Muscle of back (tissue), 11 donors: ENCODE results near the gene CCK. TPM values are rescaled to one million over a fixed set of nuclear protein-coding genes. Genes with fewer than 3 reads are reported as not detected.

Experiments
- DNase-seq, 3 donors: peaks; one replicate each; pipeline versions ENCODE4 v3.0.0 to v3.0.0-alpha.2; 2013
- polyA plus RNA-seq, 10 donors: library from polyadenylated mRNA; unstranded; fragments of 120-200 nt; gene quantifications; one replicate each; pipeline ENCODE4 v1.2.1, GENCODE V29; 2013; ENCODE audit not compliant: insufficient read length in 10 of 10

Gene CCK
- polyA plus RNA-seq, 10 donors: 2.9 to 19.5 (median 6.4) TPM

- DNase-seq: no peak
These were observed 39.2 kb downstream of the CCK start for GRCh38 chr3:42226470-42227425.

- no peak for DNase-seq
These were observed 40.3 kb downstream of the CCK start for GRCh38 chr3:42225486-42226363.

- DNase-seq: no peak
These were observed 41.1 kb downstream of the CCK start for GRCh38 chr3:42224658-42225421.

DNA sequence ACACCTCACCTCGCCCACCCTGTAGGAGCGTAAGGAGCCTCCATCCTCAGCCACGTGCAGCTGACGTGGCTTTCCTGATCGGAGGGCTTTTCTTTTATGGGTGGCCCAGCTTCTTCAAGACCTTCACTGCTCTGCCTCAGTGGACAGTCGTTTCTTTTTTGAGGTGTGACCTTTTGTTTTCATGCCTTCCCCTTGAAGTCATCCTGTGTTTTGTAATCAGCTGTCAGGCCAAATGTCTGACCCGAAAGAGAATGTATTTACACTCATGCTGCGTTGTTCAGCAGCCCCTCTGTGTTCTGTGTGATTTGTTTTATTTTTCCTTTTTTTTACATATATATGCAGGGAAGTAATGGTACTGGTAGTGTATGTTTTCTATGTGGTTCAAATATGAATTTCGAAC, 41.8 kb downstream of the CCK start:
- no peak for DNase-seq

GRCh38 chr3:42222942-42223693, 42.9 kb downstream of the CCK start:
- no peak for DNase-seq

- no peak for DNase-seq
These were observed 45.4 kb downstream of the CCK start for GRCh38 chr3:42220436-42221121.

GRCh38 chr3:42216931-42217333, 49.1 kb downstream of the CCK start:
- no peak for DNase-seq

- DNase-seq: no peak
These were observed 49.7 kb downstream of the CCK start for GRCh38 chr3:42216302-42216701.

- DNase-seq: no peak
These were observed 51.3 kb downstream of the CCK start for GRCh38 chr3:42214565-42215283.

GRCh38 chr3:42214064-42214463, 51.9 kb downstream of the CCK start:
- no peak for DNase-seq

GRCh38 chr3:42213417-42213816, 52.6 kb downstream of the CCK start:
- DNase-seq: no peak

DNA sequence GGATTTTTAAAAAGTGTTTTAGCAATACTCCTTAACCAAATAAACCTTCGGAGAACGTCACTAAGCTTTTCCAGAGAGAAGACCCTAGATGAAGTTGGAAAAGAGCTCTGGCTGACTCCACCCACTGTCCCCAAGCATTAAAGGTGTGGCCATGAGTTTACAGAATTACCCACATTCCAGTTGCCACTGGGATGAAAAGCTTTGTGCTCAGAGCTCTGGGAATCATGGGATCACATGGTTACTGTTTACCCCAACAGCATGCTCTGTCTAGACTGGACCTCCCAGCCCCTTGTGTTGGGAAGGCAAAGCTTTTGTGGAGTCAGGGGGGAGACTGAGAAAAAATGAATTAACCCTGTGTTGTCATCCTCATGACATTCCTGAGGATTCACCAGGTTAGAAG, 55.3 kb downstream of the CCK start:
- DNase-seq: no peak

- no peak for DNase-seq
These were observed 56.1 kb downstream of the CCK start for GRCh38 chr3:42209917-42210316.

Other genes starting within 250 kb of the CCK start
- gene TRAK1, start 174.8 kb downstream of the CCK start, polyA plus RNA-seq: 100 to 1,000 TPM in 4 of 10 donors, 10 to 100 TPM in 6; 72.3 to 110 (median 90.8) TPM
- not detected for gene LYZL4, start 144.4 kb upstream of the CCK start, polyA plus RNA-seq
- 1 to 10 TPM in 8 of 10 donors, under 1 TPM in 2; 0.75 to 4.5 (median 1.9) TPM for gene VIPR1, start 236.5 kb upstream of the CCK start, polyA plus RNA-seq